AG04449 (cell line): Measurements from ENCODE around the gene HES6.
"Not testable (repeated sequence)": the region's sequence is repeated elsewhere in the genome, so short reads cannot be mapped to it uniquely, and the experiment has no call there.

Experiments used
- CTCF ChIA-PET: fragments of 350-600 bp; formaldehyde crosslinking; extraction: SDS; loops from one replicate; lab custom pipeline; 2021; ENCODE audit warnings: antibody characterized with exemption; lab: Yijun Ruan, JAX
- POLR2A ChIA-PET: fragments of 400-600, 350-600 bp; formaldehyde crosslinking; extraction: SDS; loops from one replicate; lab custom pipeline; 2020; ENCODE audit warnings: antibody characterized with exemption, inconsistent platforms; lab: Yijun Ruan, JAX
- DNase-seq: peaks from one replicate; pipeline ENCODE4 v3.0.0-alpha.2; 2010; ENCODE audit warnings: low read depth, low spot score
- H3K4me3 ChIP-seq: 2 replicates; pipeline ENCODE4 v1.5.1; 2011; ENCODE audit warnings: low read depth, mild to moderate bottlenecking, control low read depth, low read length
- TF ChIP-seq, protein P1 (sequence below): IDR thresholded peaks from one replicate; pipeline ENCODE4 v1.5.1; 2011; ENCODE audit warnings: mild to moderate bottlenecking, moderate library complexity, low read length, control low read depth, inconsistent platforms; ENCODE audit not compliant: insufficient read depth; ENCODE audit errors: missing control alignments

Gene HES6

DNA sequence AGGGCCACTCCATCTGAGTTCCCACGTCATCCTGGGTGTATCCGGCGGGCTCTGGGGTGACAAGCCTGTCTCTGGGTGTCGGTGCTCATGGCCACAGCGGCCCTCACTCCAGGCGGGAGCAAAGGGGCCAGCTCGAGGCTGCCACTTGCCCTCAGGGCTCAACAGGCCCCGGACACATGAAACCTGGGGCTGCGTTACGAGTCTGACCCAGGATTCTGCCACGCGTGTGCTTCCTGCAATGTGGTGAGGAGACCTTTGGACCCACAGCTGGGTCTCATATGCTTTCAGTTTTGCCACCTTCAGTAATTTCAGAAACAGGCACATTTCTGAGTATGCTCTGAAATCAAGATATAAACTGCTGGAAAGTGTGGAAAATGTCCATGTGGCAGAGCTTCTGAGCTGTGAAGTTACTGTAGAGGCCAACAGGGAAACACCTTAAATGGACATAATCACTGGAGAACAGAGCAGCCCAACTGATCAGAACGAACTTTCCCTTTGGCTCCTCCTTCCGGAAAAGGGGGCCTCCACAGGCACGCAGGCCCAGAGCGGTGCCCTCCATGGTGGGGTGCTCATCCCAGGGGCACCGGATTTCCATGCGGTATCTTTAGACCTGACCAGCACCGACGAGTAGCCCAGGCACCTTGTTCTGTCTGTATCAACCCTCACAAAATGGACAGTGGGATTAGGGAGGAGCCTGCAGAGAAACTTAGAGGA lies 34.5 kb upstream of the HES6 start:
- DNase-seq = no peak
- TF ChIP-seq, protein P1, sequence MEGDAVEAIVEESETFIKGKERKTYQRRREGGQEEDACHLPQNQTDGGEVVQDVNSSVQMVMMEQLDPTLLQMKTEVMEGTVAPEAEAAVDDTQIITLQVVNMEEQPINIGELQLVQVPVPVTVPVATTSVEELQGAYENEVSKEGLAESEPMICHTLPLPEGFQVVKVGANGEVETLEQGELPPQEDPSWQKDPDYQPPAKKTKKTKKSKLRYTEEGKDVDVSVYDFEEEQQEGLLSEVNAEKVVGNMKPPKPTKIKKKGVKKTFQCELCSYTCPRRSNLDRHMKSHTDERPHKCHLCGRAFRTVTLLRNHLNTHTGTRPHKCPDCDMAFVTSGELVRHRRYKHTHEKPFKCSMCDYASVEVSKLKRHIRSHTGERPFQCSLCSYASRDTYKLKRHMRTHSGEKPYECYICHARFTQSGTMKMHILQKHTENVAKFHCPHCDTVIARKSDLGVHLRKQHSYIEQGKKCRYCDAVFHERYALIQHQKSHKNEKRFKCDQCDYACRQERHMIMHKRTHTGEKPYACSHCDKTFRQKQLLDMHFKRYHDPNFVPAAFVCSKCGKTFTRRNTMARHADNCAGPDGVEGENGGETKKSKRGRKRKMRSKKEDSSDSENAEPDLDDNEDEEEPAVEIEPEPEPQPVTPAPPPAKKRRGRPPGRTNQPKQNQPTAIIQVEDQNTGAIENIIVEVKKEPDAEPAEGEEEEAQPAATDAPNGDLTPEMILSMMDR = no peak
- ChIA-PET CTCF (interaction anchor here (1.0 to 14.6 kb wide), 3 partner anchors 11 to 25 kb away, joined by 3 to 148 read pairs (median 3); no protein-coding TSS in a partner anchor), POLR2A (no interaction called here)
- no peak overlapping the region for H3K4me3 ChIP-seq

DNA sequence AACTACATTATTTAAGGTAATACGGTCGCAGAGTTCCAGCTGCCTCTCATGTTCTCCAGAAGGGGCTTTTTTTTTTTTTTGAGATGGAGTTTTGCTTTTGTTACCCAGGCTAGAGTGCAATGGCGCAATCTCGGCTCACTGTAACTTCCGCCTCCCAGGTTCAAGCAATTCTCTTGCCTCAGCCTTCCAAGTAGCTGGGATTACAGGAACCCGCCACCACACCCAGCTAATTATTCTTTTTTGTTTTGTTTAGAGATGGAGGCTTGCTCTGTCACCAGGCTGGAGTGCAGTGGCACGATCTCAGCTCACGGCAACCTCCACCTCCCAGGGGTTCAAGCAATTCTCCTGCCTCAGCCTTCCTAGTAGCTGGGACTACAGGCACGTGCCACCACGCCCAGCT lies 33.6 kb upstream of the HES6 start:
- H3K4me3 ChIP-seq, DNase-seq, POLR2A ChIA-PET: not testable (repeated sequence)
- CTCF ChIA-PET = interaction anchor here (1.4 to 14.6 kb wide), 2 partner anchors 10 to 413 kb away, joined by 4 to 148 read pairs; no protein-coding TSS in a partner anchor

DNA sequence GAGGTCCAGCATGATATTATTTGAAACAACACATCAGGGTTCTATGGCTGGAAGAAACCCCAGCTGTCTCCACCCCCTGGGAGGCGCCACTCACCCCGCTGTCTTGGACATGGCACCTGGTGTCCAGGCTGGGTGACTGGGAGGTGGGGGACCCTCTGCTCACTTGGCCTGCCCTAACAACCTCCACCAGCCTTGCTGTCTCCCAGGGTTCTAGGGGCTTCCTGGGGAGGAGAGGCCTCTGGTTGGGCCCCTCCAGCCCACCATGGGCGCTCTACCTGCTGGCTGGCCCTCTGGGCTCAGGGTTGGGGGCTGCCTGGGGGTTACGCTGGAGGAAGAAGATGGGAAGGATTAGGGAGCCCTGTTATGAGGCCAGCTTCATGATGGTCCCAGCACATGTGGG lies 32.3 kb upstream of the HES6 start:
- ChIA-PET CTCF (interaction anchor here (1.4 to 14.6 kb wide), 3 partner anchors 8 to 412 kb away, joined by 4 to 148 read pairs (median 5); no protein-coding TSS in a partner anchor), POLR2A (no interaction called here)

DNA sequence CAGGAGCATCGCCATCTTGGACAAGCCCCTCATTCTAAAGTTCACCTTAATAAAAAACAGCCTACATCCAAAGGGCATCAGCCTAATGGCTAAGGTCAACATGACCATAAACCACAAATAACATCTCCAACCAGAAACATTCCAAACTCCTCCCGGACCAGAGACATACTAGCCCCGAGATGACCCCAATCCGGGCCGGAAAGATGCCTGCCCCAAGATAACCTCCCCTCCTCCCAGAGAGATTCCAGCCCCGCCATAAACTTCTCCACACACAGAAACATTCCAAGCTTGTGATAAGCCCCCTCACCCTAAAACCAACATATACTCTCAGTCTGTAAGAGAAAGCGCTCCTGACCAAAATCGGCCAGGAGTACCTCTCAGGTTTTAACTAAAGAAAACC lies 31.8 kb upstream of the HES6 start:
- CTCF ChIA-PET = interaction anchor here (1.7 to 14.6 kb wide), 2 partner anchors 8 to 15 kb away, joined by 5 to 148 read pairs; no protein-coding TSS in a partner anchor
- POLR2A ChIA-PET, DNase-seq, H3K4me3 ChIP-seq: not testable (repeated sequence)

More for the DNA sequence above, 32.3 kb upstream of the HES6 start:
- TF ChIP-seq, protein P1 = no peak
- DNase-seq = no peak
- H3K4me3 ChIP-seq = no peak overlapping the region

DNA sequence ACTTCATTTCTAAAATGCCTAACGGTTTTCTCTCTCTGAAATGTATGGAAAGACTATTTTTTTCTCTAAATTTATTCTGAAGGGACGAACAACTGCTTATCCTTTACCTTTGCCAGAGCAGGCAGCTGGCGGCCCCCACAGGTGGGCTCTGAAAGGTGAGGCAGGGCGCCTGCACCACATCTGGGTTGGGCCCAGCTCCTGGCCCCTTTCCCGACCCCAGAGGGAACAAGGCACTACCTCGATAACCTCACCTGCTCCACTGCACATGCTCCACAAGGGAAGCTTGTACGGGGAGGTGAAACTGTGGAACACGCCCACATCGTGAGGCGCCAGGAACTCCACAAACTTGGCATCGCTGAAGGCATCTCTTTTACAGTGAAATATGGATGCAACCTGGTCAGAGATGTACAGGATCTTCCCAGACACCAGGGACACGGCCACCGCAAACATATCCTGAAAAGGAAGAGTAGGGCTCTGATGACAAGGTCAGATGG lies 31.3 kb upstream of the HES6 start:
- no peak overlapping the region for H3K4me3 ChIP-seq
- TF ChIP-seq, protein P1 = no peak
- CTCF ChIA-PET = interaction anchor here (1.2 to 14.6 kb wide), 2 partner anchors 7 to 15 kb away, joined by 3 to 148 read pairs; no protein-coding TSS in a partner anchor
- POLR2A ChIA-PET = no interaction called here
- DNase-seq = no peak

DNA sequence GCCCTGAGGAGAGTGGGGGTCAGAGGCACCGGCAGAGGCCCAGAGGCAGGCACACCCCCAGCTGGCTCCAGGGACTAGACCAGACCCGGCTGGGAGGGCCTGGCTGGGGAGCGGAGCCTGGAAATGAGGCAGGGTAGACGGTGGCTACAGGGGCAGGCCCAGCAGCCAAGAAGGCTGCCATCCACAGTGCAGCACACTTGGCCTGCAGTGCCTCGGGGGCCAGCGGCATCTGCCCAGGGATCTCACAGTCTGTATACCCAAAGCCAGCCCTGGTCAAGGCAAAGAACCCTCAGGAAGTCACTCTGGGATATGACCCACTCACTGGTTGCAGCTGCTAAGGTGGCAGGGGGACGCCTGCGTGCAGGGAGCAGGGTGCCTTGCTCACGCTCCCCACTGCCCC lies 30.8 kb upstream of the HES6 start:
- no peak overlapping the region for H3K4me3 ChIP-seq
- POLR2A ChIA-PET = no interaction called here
- CTCF ChIA-PET = interaction anchor here (1.2 to 14.6 kb wide), 3 partner anchors 7 to 17 kb away, joined by 3 to 148 read pairs (median 3); no protein-coding TSS in a partner anchor
- DNase-seq = no peak
- TF ChIP-seq, protein P1 = no peak

DNA sequence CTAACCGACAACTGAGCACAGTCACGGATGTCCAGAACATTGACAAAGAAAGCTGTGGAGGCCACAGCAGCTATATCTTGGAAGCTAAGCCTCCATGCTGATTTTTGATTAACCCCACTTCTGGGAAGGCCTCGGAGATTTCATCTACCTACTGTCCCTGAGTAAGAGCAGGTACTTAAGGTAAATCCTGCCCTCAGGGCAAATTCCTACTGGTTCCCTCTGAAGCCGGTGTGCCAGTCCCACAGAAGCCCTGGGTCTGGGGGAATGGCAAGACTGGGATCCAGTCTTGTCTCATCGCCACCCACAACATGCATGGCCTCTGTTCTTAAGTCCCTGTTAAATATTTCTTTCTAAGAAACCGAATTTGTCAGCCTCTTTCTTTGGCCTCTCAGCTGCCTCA lies 29.9 kb upstream of the HES6 start:
- POLR2A ChIA-PET = no interaction called here
- no peak for DNase-seq
- TF ChIP-seq, protein P1 = no peak
- CTCF ChIA-PET = interaction anchor here (1.2 to 1.4 kb wide), 2 partner anchors 14 to 16 kb away, joined by 3 read pairs; no protein-coding TSS in a partner anchor
- no peak overlapping the region for H3K4me3 ChIP-seq
